ENCODE results near the gene GMPR.
"Not testable (repeated sequence)": the region's sequence is repeated elsewhere in the genome, so short reads cannot be mapped to it uniquely, and the experiment has no call there.

Gene GMPR

GRCh38 chr6:16238057-16238962, at the start of gene GMPR:
Gene GMPR (plus strand): TSS chr6:16238587. CDS start chr6:16238694, 107 bp downstream.
- no peak for DNase-seq

DNA sequence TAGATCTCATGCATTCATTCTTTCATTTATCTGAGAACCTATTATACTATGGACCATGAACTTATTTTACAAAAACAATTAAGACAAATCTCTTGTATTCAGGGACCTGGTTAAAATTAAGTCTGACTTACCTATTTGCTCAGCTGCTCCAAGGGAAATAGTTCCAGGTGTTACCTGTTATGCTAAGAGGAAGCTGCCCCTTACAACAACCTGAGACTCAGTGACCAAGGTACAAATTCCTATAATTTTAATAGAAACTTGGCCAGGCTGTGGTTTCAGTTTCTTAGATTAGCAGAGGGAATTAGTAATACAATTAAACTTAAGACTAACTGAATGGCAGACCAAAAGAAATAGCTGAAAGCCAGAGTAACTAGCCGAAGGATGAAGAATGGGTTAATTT, 48.2 kb upstream of the GMPR start:
- DNase-seq: no peak

DNA sequence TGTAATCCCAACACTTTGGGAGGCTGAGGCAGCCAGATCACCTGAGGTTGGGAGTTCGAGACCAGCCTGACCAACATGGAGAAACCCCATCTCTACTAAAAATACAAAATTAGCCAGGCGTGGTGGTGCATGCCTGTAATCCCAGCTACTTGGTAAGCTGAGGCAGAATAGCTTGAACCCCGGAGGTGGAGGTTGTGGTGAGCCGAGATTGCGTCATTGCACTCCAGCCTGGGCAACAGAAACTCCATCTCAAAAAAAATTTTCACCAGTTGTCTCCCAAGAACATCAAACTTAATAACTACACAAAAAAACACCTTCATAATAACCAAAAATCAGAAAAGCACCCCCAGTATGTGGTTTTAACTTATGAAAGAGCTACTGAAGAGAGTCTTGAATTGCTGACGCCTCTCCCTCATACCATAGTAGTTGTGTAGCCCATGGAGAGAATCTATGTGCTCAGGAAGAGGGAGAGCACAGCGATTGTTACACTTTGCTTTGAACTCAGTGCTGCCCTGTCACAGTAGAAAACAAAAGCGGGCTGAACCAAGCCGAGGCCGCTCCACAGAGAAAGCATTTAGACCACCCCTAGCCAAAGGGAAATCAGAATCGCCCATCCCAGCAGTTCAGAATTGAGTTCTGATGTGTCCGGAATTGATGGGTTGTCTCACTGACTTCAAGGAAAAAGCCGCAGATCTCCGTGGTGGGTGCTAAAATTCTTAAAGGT, 42.0 kb upstream of the GMPR start:
- DNase-seq: no peak

GRCh38 chr6:16196984-16197546, 41.3 kb upstream of the GMPR start:
- no peak for DNase-seq

- DNase-seq: no peak
Measured at GRCh38 chr6:16198061-16198705, 40.2 kb upstream of the GMPR start.

DNA sequence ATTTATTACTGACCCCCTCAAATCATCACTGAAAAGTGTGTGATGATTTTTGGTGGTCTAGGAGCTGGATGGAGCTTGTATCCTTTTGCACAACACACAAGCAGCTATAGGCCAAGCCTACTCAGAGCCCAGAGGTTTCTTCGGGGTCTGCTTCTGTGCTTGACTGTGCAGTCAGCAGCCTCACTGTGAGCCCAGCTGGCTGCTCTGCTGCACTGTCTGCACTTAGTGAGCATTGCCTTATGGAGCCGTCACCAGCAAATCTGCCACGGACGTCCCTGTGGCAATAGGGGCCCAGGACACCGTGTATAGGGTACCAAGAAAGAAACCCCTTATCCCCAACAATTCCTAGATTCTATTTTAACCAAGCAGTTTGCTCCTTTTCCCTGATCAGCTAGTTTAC, 38.6 kb upstream of the GMPR start:
- no peak for DNase-seq

GRCh38 chr6:16200321-16200883, 38.0 kb upstream of the GMPR start:
- no peak for DNase-seq

DNA sequence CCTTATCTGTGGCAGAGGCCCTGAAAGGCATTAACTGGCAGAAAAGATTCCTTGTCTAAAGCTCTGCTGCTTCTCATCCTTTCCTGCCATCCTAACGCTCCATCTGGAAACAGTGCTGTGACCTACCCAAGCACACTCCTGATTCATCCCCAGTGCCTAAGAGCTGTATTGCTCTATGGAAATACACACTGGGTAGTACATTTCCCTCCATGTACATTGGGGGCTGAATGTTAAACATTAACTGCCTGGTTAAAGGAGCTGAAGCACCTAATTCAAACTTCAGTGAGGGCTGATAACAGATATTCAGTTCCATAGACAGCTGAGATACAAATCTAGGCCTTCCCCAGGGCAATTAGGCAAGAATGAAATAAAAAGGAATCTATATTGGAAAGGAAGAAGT, 36.7 kb upstream of the GMPR start:
- DNase-seq: no peak

DNA sequence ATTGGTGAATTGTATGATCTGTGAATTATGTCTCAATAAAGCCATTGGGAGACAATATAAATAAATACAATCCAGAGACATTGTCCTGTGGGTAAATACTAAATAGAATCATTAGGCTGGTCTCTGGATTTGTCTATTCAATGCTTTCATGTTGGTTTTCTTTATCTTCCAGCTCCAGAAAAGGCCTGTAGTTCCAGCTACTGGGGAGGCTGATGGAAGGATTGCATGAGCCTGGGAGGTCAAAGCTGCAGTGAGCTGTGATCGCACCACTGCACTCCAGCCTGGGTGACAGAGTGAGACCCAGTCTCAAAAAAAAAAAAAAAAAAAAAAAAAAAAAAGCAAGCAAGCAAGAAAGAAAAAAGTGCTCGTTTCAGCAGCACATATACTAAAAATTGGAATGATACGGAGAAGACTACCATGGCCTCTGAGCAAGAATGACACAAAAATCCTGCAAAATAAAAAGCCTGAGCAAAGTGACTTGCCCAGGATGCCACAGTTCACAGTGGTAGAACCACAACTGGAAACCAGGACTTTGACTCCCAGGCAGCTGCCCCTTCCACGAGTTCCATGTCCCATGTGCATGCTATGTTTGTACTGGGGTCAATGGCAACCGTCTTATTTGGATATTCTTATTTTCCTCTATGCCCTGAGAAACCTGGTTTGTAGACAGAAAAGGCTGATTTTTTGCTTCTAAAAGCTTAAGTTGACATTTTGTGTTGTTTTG, 33.6 kb upstream of the GMPR start:
- no peak for DNase-seq

DNA sequence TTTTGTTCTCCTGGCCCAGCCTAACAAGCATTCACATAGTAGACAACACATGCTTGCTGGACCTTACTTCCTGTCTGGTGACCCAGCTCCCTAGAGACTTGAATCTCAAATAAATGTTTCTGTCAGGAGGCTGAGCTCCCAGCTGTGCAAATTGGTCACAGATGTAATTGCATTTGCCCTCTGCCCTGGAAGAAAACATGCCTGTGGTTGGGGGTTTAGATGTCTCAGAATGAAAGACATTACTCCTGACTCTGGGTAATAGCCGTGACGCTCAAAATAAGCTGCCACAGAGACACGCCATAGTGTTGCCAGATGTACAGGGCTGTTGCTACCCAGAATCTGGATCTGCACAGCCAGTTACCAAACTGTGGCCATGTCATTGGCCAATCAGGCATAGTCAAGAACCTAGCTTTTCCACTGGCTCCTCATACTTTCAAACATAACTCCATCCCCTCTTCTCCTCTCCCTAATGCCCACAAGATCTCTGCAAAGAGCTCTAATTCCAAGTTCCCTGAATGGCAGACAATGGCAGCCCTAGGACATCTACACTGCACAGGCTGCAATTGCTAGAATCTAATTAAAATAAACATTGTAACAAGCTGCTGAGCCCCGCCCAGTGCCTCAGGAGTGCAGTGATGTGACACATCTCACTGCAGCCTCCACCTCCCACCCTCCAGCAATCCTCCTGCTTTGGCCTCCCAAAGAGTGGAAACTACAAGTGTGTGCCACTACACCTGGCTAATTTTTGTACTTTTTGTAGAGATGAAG, 32.8 kb upstream of the GMPR start:
- no peak for DNase-seq

DNA sequence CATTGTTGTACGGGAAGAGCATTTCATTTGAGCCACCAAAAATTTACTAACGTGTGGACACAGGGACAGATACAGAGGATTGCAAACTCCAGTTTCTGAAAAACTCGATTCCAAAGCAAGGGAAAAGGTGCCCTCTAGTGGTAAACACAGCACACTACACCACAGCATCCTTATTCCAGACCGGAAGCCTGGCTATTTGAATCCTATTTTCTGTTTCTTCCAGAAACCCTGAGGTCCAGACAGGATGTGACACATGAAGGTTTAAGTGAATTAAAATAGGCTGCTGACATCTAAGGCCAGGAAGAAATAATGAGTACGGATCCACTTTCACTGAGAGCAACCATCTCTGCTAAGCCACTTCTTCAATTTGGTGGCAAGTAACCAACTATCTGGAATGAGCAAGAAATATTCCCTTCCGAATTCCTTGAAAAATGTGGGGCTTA, 31.8 kb upstream of the GMPR start:
- DNase-seq: peak; percentile 30 to 84

DNA sequence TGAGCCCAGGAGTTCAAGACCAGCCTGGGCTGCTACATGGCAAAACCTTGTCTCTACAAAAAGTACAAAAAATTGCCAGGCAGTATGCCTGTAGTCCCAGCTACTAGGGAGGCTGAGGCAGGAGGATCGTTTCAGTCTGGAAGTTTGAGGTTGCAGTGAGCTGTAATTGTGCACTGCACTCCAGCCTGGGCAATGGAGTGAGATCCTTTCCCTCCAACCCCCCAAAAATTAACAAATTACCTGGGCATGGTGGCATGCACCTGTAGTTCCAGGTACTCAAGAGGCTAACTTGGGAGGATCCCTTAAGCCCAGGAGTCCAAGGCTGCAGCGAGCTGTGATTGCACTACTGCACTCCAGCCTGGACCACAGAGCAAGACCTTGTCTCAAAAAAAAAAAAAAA, 29.4 kb upstream of the GMPR start:
- no peak for DNase-seq

DNA sequence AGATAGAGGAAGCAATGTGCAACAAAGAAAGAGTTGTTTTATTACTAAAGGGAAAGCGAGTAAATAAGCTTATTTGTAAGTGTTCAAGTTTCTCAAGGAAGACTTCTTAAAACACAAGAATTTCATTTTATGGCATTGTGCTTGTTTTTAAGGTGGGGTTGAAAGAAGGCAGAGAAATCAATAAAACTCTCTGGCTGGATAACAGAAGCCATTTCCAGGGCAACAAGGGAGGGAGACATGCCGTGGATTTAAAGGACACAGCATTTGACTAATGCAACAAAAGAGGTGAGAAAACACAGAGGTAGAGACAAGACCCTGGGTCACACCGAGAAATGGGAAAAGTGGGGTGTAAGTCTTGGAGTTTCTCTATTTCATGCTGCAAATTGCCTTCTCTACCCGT, 28.8 kb upstream of the GMPR start:
- no peak for DNase-seq

DNA sequence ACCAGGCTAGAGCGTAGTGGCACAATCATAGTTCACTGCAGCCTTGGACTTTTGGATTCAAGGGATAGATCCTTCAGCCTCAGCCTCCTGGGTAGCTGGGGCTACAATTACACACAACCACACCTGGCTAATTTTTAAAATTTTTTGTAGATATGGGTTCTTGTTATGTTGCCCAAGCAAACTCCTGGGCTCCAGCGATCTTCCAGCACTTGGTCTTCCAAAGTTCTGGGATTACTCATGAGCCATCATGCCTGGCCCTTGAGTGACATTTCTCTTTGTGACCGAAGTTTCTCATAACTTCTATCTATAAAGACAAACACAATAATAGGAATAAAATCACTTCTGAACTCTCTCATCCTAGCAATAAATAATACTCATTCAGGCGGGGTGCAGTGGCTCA, 26.1 kb upstream of the GMPR start:
- no peak for DNase-seq

- DNase-seq: no peak
Measured at GRCh38 chr6:16216501-16217155, 21.8 kb upstream of the GMPR start.

- no peak for DNase-seq
Measured at GRCh38 chr6:16217156-16217721, 21.1 kb upstream of the GMPR start.

DNA sequence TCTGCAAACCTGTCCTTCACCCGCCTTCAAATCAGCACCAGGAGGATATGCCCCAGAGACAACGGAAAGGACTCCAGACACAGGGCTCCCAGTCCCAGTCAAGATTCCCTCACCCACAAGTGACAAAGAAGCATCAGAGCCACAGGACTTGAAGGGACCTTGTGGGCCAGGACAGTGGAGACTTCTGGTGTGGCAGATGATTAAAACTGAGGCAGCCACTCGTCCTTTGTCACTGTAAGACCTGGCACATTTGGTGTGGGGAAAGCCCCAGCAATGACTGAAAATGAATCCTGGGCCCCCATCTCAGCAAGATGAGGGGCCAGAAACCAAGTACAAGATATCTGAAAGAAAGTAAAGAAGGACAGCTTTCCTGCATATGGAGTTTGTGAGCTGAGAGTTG, 15.6 kb upstream of the GMPR start:
- DNase-seq: no peak

- no peak for DNase-seq
Measured at GRCh38 chr6:16223362-16223761, 15.0 kb upstream of the GMPR start.

- DNase-seq: no peak
Measured at GRCh38 chr6:16224409-16224808, 14.0 kb upstream of the GMPR start.

GRCh38 chr6:16225062-16225731, 13.2 kb upstream of the GMPR start:
- DNase-seq: not testable (repeated sequence)
